ENCODE measurements around the gene TSPEAR.

TSPEAR gene

GRCh38 chr21:44720170-44720569 lies 8.8 kb upstream of the TSPEAR start:
- no peak for TF ChIP-seq POLR2A (IDR thresholded peaks at IDR 0.05; ENCODE audit: extremely low read depth, insufficient read length)
- no peak for TF ChIP-seq MYC (IDR thresholded peaks at IDR 0.05; ENCODE audit: low read depth, low read length)
- TF ChIP-seq CTCF (IDR thresholded peaks at IDR 0.05; ENCODE audit: low read depth, low read length): no peak
- no peak for DNase-seq (ENCODE audit: low read depth)
- H3K4me3 ChIP-seq (ENCODE audit: low read depth, low read length): no peak overlapping the region

GRCh38 chr21:44718571-44718970 lies 7.2 kb upstream of the TSPEAR start:
- no peak for DNase-seq (ENCODE audit: low read depth)
- TF ChIP-seq CTCF (IDR thresholded peaks at IDR 0.05; ENCODE audit: low read depth, low read length) (no peak), MYC (IDR thresholded peaks at IDR 0.05; ENCODE audit: low read depth, low read length) (no peak), MAX (IDR thresholded peaks at IDR 0.05; ENCODE audit: low read depth, low read length) (no peak), POLR2A (IDR thresholded peaks at IDR 0.05; ENCODE audit: extremely low read depth, insufficient read length) (no peak)
- H3K4me3 ChIP-seq (ENCODE audit: low read depth, low read length): no peak overlapping the region

GRCh38 chr21:44718093-44718492 lies 6.7 kb upstream of the TSPEAR start:
- TF ChIP-seq CTCF (IDR thresholded peaks at IDR 0.05; ENCODE audit: low read depth, low read length): no peak
- no peak for TF ChIP-seq MYC (IDR thresholded peaks at IDR 0.05; ENCODE audit: low read depth, low read length)
- no peak for TF ChIP-seq POLR2A (IDR thresholded peaks at IDR 0.05; ENCODE audit: extremely low read depth, insufficient read length)
- TF ChIP-seq MAX (IDR thresholded peaks at IDR 0.05; ENCODE audit: low read depth, low read length): no peak
- no peak for DNase-seq (ENCODE audit: low read depth)
- no peak overlapping the region for H3K4me3 ChIP-seq (ENCODE audit: low read depth, low read length)

GRCh38 chr21:44716984-44717383 lies 5.6 kb upstream of the TSPEAR start:
- TF ChIP-seq POLR2A (IDR thresholded peaks at IDR 0.05; ENCODE audit: extremely low read depth, insufficient read length) (no peak), MYC (IDR thresholded peaks at IDR 0.05; ENCODE audit: low read depth, low read length) (no peak), CTCF (IDR thresholded peaks at IDR 0.05; ENCODE audit: low read depth, low read length) (no peak), MAX (IDR thresholded peaks at IDR 0.05; ENCODE audit: low read depth, low read length) (no peak)
- H3K4me3 ChIP-seq (ENCODE audit: low read depth, low read length): no peak overlapping the region
- DNase-seq (ENCODE audit: low read depth): no peak

GRCh38 chr21:44714905-44715304 lies 3.5 kb upstream of the TSPEAR start:
- DNase-seq (ENCODE audit: low read depth): no peak

More at GRCh38 chr21:44714905-44715304, 3.5 kb upstream of the TSPEAR start:
- TF ChIP-seq CTCF (IDR thresholded peaks at IDR 0.05; ENCODE audit: low read depth, low read length): no peak
- no peak for TF ChIP-seq MAX (IDR thresholded peaks at IDR 0.05; ENCODE audit: low read depth, low read length)
- TF ChIP-seq POLR2A (IDR thresholded peaks at IDR 0.05; ENCODE audit: extremely low read depth, insufficient read length): no peak
- TF ChIP-seq MYC (IDR thresholded peaks at IDR 0.05; ENCODE audit: low read depth, low read length): no peak
- no peak overlapping the region for H3K4me3 ChIP-seq (ENCODE audit: low read depth, low read length)

All from NB4 (cell line).